Caco-2 (cell line): ENCODE data around the gene SLC38A6. TPM values are rescaled to one million over a fixed set of nuclear protein-coding genes. Genes with fewer than 3 reads are reported as not detected.

ENCODE experiments used
- BruUV-seq: library from RNA; stranded (reverse); fragments of 400-500 nt; replicated peaks from 2 replicates; lab custom pipeline; 2021; lab: Mats Ljungman, UMichigan
- CTCF ChIA-PET: fragments of 300-600 bp; sonication (Branson Sonifier 250); formaldehyde crosslinking; loops from one replicate; lab custom pipeline; 2022; ENCODE audit warnings: antibody characterized with exemption; lab: Charles Lee
- POLR2A ChIA-PET: fragments of 300-600 bp; sonication (Branson Sonifier 250); formaldehyde crosslinking; loops from one replicate; lab custom pipeline; 2022; ENCODE audit warnings: antibody characterized with exemption; lab: Charles Lee
- DNase-seq, 2 experiments: peaks; one replicate each; pipeline versions ENCODE4 v3.0.0 to v3.0.0-alpha.2; 2020 to 2022
- H3K27me3 ChIP-seq: replicated peaks from 2 replicates; pipeline ENCODE4 v1.6.0; 2011; ENCODE audit warnings: low read length; ENCODE audit not compliant: control insufficient read depth, insufficient read depth
- H3K36me3 ChIP-seq: 2 replicates; pipeline ENCODE4 v1.5.1; 2011; ENCODE audit warnings: low read length; ENCODE audit not compliant: control insufficient read depth, insufficient read depth
- H3K4me1 ChIP-seq: fragments of 250-450 bp; sonication (Bioruptor Pico); 2 replicates; pipeline ENCODE4 v1.5.1; 2020; ENCODE audit warnings: mild to moderate bottlenecking
- H3K4me3 ChIP-seq: 2 replicates; pipeline ENCODE4 v1.5.1; 2011; ENCODE audit warnings: low read depth, mild to moderate bottlenecking, control low read depth, low read length
- H3K9me3 ChIP-seq: fragments of 250-450 bp; sonication (Bioruptor Pico); 2 replicates; pipeline ENCODE4 v1.5.1; 2020; ENCODE audit warnings: mild to moderate bottlenecking, moderate library complexity
- H3K27ac Mint-ChIP-seq: one replicate; pipeline ENCODE4 v1.8.0; 2022; ENCODE audit warnings: mixed read lengths; ENCODE audit not compliant: unreplicated experiment
- H3K27me3 Mint-ChIP-seq: one replicate; pipeline ENCODE4 v1.8.0; 2022; ENCODE audit warnings: mixed read lengths; ENCODE audit not compliant: insufficient read depth, unreplicated experiment
- H3K36me3 Mint-ChIP-seq: one replicate; pipeline ENCODE4 v1.8.0; 2022; ENCODE audit warnings: mild to moderate bottlenecking, mixed read lengths; ENCODE audit not compliant: insufficient read depth, unreplicated experiment
- H3K4me1 Mint-ChIP-seq: one replicate; pipeline ENCODE4 v1.8.0; 2022; ENCODE audit warnings: low read depth, mixed read lengths; ENCODE audit not compliant: unreplicated experiment
- H3K4me3 Mint-ChIP-seq: one replicate; pipeline ENCODE4 v1.8.0; 2022; ENCODE audit warnings: mild to moderate bottlenecking, moderate library complexity, mixed read lengths; ENCODE audit not compliant: unreplicated experiment
- H3K9me3 Mint-ChIP-seq: one replicate; pipeline ENCODE4 v1.8.0; 2022; ENCODE audit warnings: mixed read lengths; ENCODE audit not compliant: unreplicated experiment
- CTCF ChIP-seq, 2 experiments: fragments of 200-600 bp in 1 of 2; IDR thresholded peaks; 1 replicate in 1 of 2; 2 replicates in 1 of 2; pipeline versions ENCODE4 v1.5.1 to v1.8.0; 2011 to 2022; ENCODE audit warnings: antibody characterized with exemption in 1 of 2, control low read depth in 1 of 2, inconsistent platforms in 1 of 2, low read depth in 1 of 2, low read length in 1 of 2, mild to moderate bottlenecking in 1 of 2, moderate library complexity in 1 of 2; ENCODE audit not compliant: insufficient read depth in 1 of 2, severe bottlenecking in 1 of 2, unreplicated experiment in 1 of 2
- intact Hi-C: fragments of 100-400 bp; cut with micrococcal nuclease; formaldehyde crosslinking; loops from one replicate; pipeline ENCODE4 v1.10.0; 2022; ENCODE audit not compliant: unreplicated experiment
- total RNA-seq: library from RNA; stranded (reverse); gene quantifications from 2 replicates; pipeline ENCODE4 v1.2.3, GENCODE V29; 2022

Gene SLC38A6
- total RNA-seq, 1 experiment from 2014 or later = 11.5 TPM

GRCh38 chr14:61077951-61078720 lies 97.1 kb downstream of the SLC38A6 start:
- Mint-ChIP-seq H3K27me3 (no peaks in the 10 kb centered on the region), H3K4me1 (no peaks in the 10 kb centered on the region), H3K9me3 (no peaks in the 10 kb centered on the region), H3K36me3 (peaks cover 6% of the 10 kb centered on the region), H3K27ac (no peak overlapping the region), H3K4me3 (no peak overlapping the region)
- no peak for DNase-seq
- Histone ChIP-seq H3K4me3 (no peak overlapping the region), H3K36me3 (no peaks in the 10 kb centered on the region), H3K4me1 (no peaks in the 10 kb centered on the region), H3K9me3 (no peaks in the 10 kb centered on the region), H3K27me3 (no peaks in the 10 kb centered on the region)
- intact Hi-C loops = no loop called here
- CTCF ChIA-PET = interaction anchor here (0.6 kb wide), 1 partner anchor 70 kb away, joined by 3 read pairs; no protein-coding TSS in a partner anchor
- no peak for TF ChIP-seq CTCF (IDR thresholded peaks at IDR 0.05; ENCODE audit: insufficient read depth in 1 of 2, low read depth in 1 of 2, low read length in 1 of 2, severe bottlenecking in 1 of 2, unreplicated experiment in 1 of 2)
- POLR2A ChIA-PET = no interaction called here
- BruUV-seq = no TSS peak

GRCh38 chr14:61080591-61081010 lies 99.6 kb downstream of the SLC38A6 start:
- Mint-ChIP-seq H3K9me3 (no peaks in the 10 kb centered on the region), H3K27me3 (no peaks in the 10 kb centered on the region), H3K4me1 (no peaks in the 10 kb centered on the region), H3K27ac (no peak overlapping the region), H3K4me3 (no peak overlapping the region), H3K36me3 (peaks cover 6% of the 10 kb centered on the region)
- no peak for TF ChIP-seq CTCF (IDR thresholded peaks at IDR 0.05; ENCODE audit: insufficient read depth in 1 of 2, low read depth in 1 of 2, low read length in 1 of 2, severe bottlenecking in 1 of 2, unreplicated experiment in 1 of 2)
- intact Hi-C loops = no loop called here
- ChIA-PET POLR2A (no interaction called here), CTCF (no interaction called here)
- H3K4me1 ChIP-seq = no peaks in the 10 kb centered on the region
- no peak for DNase-seq
- H3K36me3 ChIP-seq = no peaks in the 10 kb centered on the region
- BruUV-seq = no TSS peak
- H3K4me3 ChIP-seq = no peak overlapping the region
- H3K27me3 ChIP-seq = no peaks in the 10 kb centered on the region
- no peaks in the 10 kb centered on the region for H3K9me3 ChIP-seq

GRCh38 chr14:61088081-61088480 lies 107.0 kb downstream of the SLC38A6 start:
- Mint-ChIP-seq H3K36me3 (no peaks in the 10 kb centered on the region), H3K27ac (no peak overlapping the region), H3K4me1 (no peaks in the 10 kb centered on the region), H3K4me3 (no peak overlapping the region), H3K9me3 (no peaks in the 10 kb centered on the region), H3K27me3 (no peaks in the 10 kb centered on the region)
- BruUV-seq = no TSS peak
- Histone ChIP-seq H3K4me3 (no peak overlapping the region), H3K9me3 (no peaks in the 10 kb centered on the region), H3K27me3 (no peaks in the 10 kb centered on the region), H3K4me1 (no peaks in the 10 kb centered on the region), H3K36me3 (no peaks in the 10 kb centered on the region)
- CTCF ChIA-PET = no interaction called here
- DNase-seq = no peak
- intact Hi-C loops = no loop called here
- TF ChIP-seq CTCF (IDR thresholded peaks at IDR 0.05; ENCODE audit: insufficient read depth in 1 of 2, low read depth in 1 of 2, low read length in 1 of 2, severe bottlenecking in 1 of 2, unreplicated experiment in 1 of 2) = no peak
- POLR2A ChIA-PET = no interaction called here
